ENCODE measurements around the gene C3orf62. TPM values are rescaled to one million over a fixed set of nuclear protein-coding genes. Genes with fewer than 3 reads are reported as not detected.

C3orf62 gene
- total RNA-seq, 3 donors from 2014 or later (not counting 1 experiment from before 2014, with no cell fraction given): 8.8 to 12.7 (median 10.8) TPM

DNA sequence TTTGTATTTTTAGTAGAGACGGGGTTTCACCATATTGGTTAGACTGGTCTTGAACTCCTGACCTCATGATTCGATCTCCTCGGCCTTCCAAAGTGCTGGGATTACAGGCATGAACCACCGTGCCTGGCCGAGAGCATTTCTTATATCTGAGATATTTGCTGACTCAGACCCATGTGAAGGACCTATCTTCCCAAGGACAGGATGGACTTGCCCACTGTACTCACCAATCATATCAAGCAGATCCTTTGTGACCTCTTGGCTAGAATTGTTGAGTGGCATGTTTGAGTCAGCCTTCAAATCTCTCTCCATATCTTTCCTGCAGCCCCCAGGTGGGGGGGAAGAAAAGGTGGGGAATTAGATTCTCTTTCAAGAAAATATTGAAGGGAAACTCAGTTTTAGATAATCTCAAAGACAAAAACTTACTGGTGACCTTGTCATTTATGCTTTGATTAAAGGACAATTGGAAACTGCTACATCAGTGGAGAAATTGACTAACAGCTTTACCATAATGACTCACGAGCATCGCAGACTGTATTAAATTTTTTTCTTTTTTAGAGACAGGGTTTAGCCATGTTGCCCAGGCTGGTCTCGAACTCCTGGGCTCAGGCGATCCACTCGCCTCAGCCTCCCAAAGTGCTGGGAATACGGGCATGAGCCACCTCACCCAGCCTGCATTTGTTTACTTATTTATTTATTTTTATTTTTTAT is 3.1 kb downstream of the C3orf62 start:
- no peak for ATAC-seq
- Histone ChIP-seq H3K4me3 (ENCODE audit: low read length) (no peak overlapping the region), H3K9me3 (ENCODE audit: control insufficient read depth, insufficient read depth, low read length) (no peaks in the 10 kb centered on the region), H3K36me3 (ENCODE audit: control insufficient read depth, insufficient read depth, low read length) (peaks cover 10% of the 10 kb centered on the region), H3K27ac (ENCODE audit: low read length) (no peak overlapping the region), H3K27me3 (ENCODE audit: control insufficient read depth, insufficient read depth, low read length) (no peaks in the 10 kb centered on the region), H3K4me1 (ENCODE audit: control insufficient read depth, insufficient read depth, low read length) (peaks cover 16% of the 10 kb centered on the region)
- H3K9me3 Mint-ChIP-seq: no peaks in the 10 kb centered on the region
- H3K27ac Mint-ChIP-seq: no peak overlapping the region
- intact Hi-C loops (cut with micrococcal nuclease): no loop called here
- TF ChIP-seq, protein P1, sequence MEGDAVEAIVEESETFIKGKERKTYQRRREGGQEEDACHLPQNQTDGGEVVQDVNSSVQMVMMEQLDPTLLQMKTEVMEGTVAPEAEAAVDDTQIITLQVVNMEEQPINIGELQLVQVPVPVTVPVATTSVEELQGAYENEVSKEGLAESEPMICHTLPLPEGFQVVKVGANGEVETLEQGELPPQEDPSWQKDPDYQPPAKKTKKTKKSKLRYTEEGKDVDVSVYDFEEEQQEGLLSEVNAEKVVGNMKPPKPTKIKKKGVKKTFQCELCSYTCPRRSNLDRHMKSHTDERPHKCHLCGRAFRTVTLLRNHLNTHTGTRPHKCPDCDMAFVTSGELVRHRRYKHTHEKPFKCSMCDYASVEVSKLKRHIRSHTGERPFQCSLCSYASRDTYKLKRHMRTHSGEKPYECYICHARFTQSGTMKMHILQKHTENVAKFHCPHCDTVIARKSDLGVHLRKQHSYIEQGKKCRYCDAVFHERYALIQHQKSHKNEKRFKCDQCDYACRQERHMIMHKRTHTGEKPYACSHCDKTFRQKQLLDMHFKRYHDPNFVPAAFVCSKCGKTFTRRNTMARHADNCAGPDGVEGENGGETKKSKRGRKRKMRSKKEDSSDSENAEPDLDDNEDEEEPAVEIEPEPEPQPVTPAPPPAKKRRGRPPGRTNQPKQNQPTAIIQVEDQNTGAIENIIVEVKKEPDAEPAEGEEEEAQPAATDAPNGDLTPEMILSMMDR (IDR thresholded peaks at IDR 0.05): no peak
- DNase-seq: no peak
- WGBS (ENCODE audit: insufficient coverage): 95% methylated on average over 10 of the region's 11 CpGs
- H3K36me3 Mint-ChIP-seq: no peaks in the 10 kb centered on the region
- no peaks in the 10 kb centered on the region for H3K27me3 Mint-ChIP-seq (ENCODE audit: low read depth in 2 of 2)
- peaks cover 21 to 23% of the 10 kb centered on the region in 2 donors for H3K4me1 Mint-ChIP-seq
- H3K4me3 Mint-ChIP-seq: no peak overlapping the region

DNA sequence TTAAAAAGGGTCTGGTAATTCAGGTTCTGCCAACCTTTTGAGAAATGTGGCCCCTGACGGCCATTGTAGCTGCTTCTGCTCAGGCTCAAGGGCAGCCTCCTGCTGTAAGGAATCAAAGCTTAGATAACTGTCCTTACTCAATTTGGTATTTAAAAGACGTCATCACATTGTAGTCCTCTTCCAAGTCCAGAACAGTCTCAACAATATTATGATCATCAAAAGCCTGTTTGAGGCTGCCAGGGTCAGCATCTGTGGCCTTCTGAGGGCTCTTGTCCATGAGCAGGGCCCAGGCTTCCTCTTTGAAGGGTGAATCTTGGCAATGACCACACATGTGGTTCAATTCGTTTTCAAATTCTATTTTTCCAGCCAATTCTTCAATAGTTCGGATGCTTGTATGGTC is 6.0 kb downstream of the C3orf62 start:
- TF ChIP-seq, protein P1 (IDR thresholded peaks at IDR 0.05): no peak
- no peaks in the 10 kb centered on the region for H3K9me3 ChIP-seq (ENCODE audit: control insufficient read depth, insufficient read depth, low read length)
- H3K4me1 ChIP-seq (ENCODE audit: control insufficient read depth, insufficient read depth, low read length): peaks cover 5% of the 10 kb centered on the region
- H3K4me3 ChIP-seq (ENCODE audit: low read length): no peak overlapping the region
- intact Hi-C loops (cut with micrococcal nuclease): no loop called here
- peaks cover 6% of the 10 kb centered on the region for H3K36me3 ChIP-seq (ENCODE audit: control insufficient read depth, insufficient read depth, low read length)
- DNase-seq (no peak), ATAC-seq (no peak)
- H3K4me1 Mint-ChIP-seq: peaks cover 5% of the 10 kb centered on the region in 2 donors
- no peaks in the 10 kb centered on the region for H3K27me3 ChIP-seq (ENCODE audit: control insufficient read depth, insufficient read depth, low read length)
- H3K9me3 Mint-ChIP-seq: no peaks in the 10 kb centered on the region
- H3K27me3 Mint-ChIP-seq (ENCODE audit: low read depth in 2 of 2): no peaks in the 10 kb centered on the region
- H3K4me3 Mint-ChIP-seq: no peak overlapping the region
- no peaks in the 10 kb centered on the region for H3K36me3 Mint-ChIP-seq
- WGBS (ENCODE audit: insufficient coverage): 98% methylated on average over 4 of the region's 4 CpGs
- no peak overlapping the region for H3K27ac Mint-ChIP-seq
- H3K27ac ChIP-seq (ENCODE audit: low read length): no peak overlapping the region

DNA sequence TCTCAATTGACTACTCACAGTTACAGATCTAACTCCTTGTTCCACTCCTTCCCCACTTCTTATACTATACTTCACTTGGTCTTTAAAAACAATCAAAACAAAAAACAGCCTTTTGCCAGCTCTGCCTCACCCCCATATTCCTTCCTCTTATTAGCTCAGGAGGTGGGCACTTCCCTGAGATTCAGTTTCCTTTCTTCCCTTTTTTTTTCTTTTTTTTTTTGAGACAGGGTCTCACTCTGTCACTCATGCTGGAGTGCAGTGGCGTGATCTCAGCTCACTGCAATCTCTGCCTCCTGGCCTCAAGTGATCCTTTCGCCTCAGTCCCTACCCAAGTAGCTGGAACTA is 6.9 kb downstream of the C3orf62 start:
- H3K4me1 Mint-ChIP-seq: no peaks in the 10 kb centered on the region

More for the DNA sequence above, 6.9 kb downstream of the C3orf62 start:
- Histone ChIP-seq H3K36me3 (ENCODE audit: control insufficient read depth, insufficient read depth, low read length) (peaks cover 6% of the 10 kb centered on the region), H3K4me1 (ENCODE audit: control insufficient read depth, insufficient read depth, low read length) (no peaks in the 10 kb centered on the region), H3K4me3 (ENCODE audit: low read length) (no peak overlapping the region), H3K9me3 (ENCODE audit: control insufficient read depth, insufficient read depth, low read length) (no peaks in the 10 kb centered on the region), H3K27ac (ENCODE audit: low read length) (no peak overlapping the region), H3K27me3 (ENCODE audit: control insufficient read depth, insufficient read depth, low read length) (no peaks in the 10 kb centered on the region)
- DNase-seq (no peak), ATAC-seq (no peak)
- Mint-ChIP-seq H3K4me3 (no peak overlapping the region), H3K27me3 (ENCODE audit: low read depth in 2 of 2) (no peaks in the 10 kb centered on the region), H3K9me3 (no peaks in the 10 kb centered on the region), H3K27ac (no peak overlapping the region), H3K36me3 (no peaks in the 10 kb centered on the region)
- TF ChIP-seq, protein P1 (IDR thresholded peaks at IDR 0.05): no peak
- intact Hi-C loops (cut with micrococcal nuclease): no loop called here
- WGBS (ENCODE audit: insufficient coverage): 98% methylated on average over 2 of the region's 2 CpGs
